Measurements from ENCODE around the gene PHRF1. TPM values are rescaled to one million over a fixed set of nuclear protein-coding genes. Genes with fewer than 3 reads are reported as not detected.

Gene PHRF1
- total and polyA plus RNA-seq, 9 of the 15 experiments (the other 6 are each of a cell fraction or from before 2014, with no cell fraction given), result 0.07 to 37.2 (median 7.7) TPM

GRCh38 chr11:579830-580601 lies 3.7 kb downstream of the PHRF1 start:
- peaks cover 88% of the 10 kb centered on the region for H3K79me2 ChIP-seq (ENCODE audit: control insufficient read depth, insufficient read depth, low read length)
- peaks cover 20% of the 10 kb centered on the region for H3K9me1 ChIP-seq (ENCODE audit: control insufficient read depth, insufficient read depth, low read length)
- DNase-seq (ENCODE audit: extremely low read depth in 1 of 4, low spot score in 3 of 4), result peak in 1 of 4 experiments; percentile 14
- in situ Hi-C loops (cut with MboI), result no loop called here
- intact Hi-C loops (cut with micrococcal nuclease), result no loop called here
- H3K4me3 ChIP-seq, result no peak overlapping the region
- no peaks in the 10 kb centered on the region for H3K27me3 ChIP-seq (ENCODE audit: control insufficient read depth in 2 of 2, insufficient read depth in 2 of 2, low read length in 2 of 2)
- no TSS peak for BruUV-seq (replicated peaks)
- H3K27ac ChIP-seq (ENCODE audit: extremely low read depth, low read depth, low read length), result no peak overlapping the region; the same call in 2 of the 3 replicates
- POLR2A ChIA-PET, result interaction anchor here (0.8 to 1.6 kb wide), 2 partner anchors 11 to 124 kb away, joined by 3 to 5 read pairs; no protein-coding TSS in a partner anchor
- H3K9ac ChIP-seq (ENCODE audit: insufficient read depth in 1 of 2, low read depth in 2 of 2, low read length in 2 of 2), result peak overlapping the region; percentile 7 to 91; a peak in 3 of 4 replicates
- peaks cover 32 to 56% of the 10 kb centered on the region in 2 experiments for H3K4me1 ChIP-seq (replicated peaks in 1 of 2; ENCODE audit: control insufficient read depth in 2 of 2, insufficient read depth in 2 of 2, low read length in 2 of 2)
- ATAC-seq, result no peak
- H4K20me1 ChIP-seq (replicated peaks; ENCODE audit: control insufficient read depth, insufficient read depth, low read length), result peaks cover 48% of the 10 kb centered on the region
- WGBS (ENCODE audit: insufficient coverage, low coverage, missing lambda C conversion rate), result 59% methylated on average over 19 of the region's 20 CpGs
- FAIRE-seq, result no peak
- peak overlapping the region; percentile 46; the same call in 1 of the 2 replicates for H3K4me2 ChIP-seq (ENCODE audit: insufficient read depth, low read length)
- no peaks in the 10 kb centered on the region for H3K9me3 ChIP-seq (replicated peaks; ENCODE audit: control insufficient read depth, insufficient read depth, low read depth, low read length)
- peaks cover 68% of the 10 kb centered on the region; the same call in 2 of the 3 replicates for H3K36me3 ChIP-seq (ENCODE audit: control insufficient read depth, insufficient read depth, low read length)
- CTCF ChIA-PET (ENCODE audit: low intra/inter-chr PET ratio), result no interaction called here
- no peak overlapping the region for H2AFZ ChIP-seq (ENCODE audit: low read depth, low read length)
- TF ChIP-seq ZNF274 (IDR thresholded peaks at IDR 0.05; ENCODE audit: borderline replicate concordance, low read depth, low read length), result no peak
- no peak for TF ChIP-seq ZNF165 (CRISPR knock-in tag; IDR thresholded peaks at IDR 0.05; ENCODE audit: borderline replicate concordance)
- TF ChIP-seq POLR2B (IDR thresholded peaks at IDR 0.05; ENCODE audit: low read depth, partially characterized antibody), result no peak
- no peak for TF ChIP-seq YY1 (IDR thresholded peaks at IDR 0.05; ENCODE audit: borderline replicate concordance in 1 of 3, control insufficient read depth in 1 of 3, extremely low read depth in 1 of 3, insufficient read depth in 3 of 3, insufficient read length in 1 of 3, insufficient replicate concordance in 2 of 3, low read depth in 1 of 3, low read length in 2 of 3)
- no peak for TF ChIP-seq MEF2A (IDR thresholded peaks at IDR 0.05; ENCODE audit: control insufficient read depth, low read depth, low read length)
- TF ChIP-seq HLTF (IDR thresholded peaks at IDR 0.05), result no peak
- TF ChIP-seq THRAP3 (IDR thresholded peaks at IDR 0.05; ENCODE audit: borderline replicate concordance), result no peak
- no peak for TF ChIP-seq PHF8 (IDR thresholded peaks at IDR 0.05; ENCODE audit: borderline replicate concordance, low read length)
- TF ChIP-seq MAFK (IDR thresholded peaks at IDR 0.05; ENCODE audit: low read length), result no peak
- no peak for TF ChIP-seq TARDBP (IDR thresholded peaks at IDR 0.05)
- TF ChIP-seq ESRRA (IDR thresholded peaks at IDR 0.05; ENCODE audit: borderline replicate concordance, low read depth), result no peak
- TF ChIP-seq, protein P1, sequence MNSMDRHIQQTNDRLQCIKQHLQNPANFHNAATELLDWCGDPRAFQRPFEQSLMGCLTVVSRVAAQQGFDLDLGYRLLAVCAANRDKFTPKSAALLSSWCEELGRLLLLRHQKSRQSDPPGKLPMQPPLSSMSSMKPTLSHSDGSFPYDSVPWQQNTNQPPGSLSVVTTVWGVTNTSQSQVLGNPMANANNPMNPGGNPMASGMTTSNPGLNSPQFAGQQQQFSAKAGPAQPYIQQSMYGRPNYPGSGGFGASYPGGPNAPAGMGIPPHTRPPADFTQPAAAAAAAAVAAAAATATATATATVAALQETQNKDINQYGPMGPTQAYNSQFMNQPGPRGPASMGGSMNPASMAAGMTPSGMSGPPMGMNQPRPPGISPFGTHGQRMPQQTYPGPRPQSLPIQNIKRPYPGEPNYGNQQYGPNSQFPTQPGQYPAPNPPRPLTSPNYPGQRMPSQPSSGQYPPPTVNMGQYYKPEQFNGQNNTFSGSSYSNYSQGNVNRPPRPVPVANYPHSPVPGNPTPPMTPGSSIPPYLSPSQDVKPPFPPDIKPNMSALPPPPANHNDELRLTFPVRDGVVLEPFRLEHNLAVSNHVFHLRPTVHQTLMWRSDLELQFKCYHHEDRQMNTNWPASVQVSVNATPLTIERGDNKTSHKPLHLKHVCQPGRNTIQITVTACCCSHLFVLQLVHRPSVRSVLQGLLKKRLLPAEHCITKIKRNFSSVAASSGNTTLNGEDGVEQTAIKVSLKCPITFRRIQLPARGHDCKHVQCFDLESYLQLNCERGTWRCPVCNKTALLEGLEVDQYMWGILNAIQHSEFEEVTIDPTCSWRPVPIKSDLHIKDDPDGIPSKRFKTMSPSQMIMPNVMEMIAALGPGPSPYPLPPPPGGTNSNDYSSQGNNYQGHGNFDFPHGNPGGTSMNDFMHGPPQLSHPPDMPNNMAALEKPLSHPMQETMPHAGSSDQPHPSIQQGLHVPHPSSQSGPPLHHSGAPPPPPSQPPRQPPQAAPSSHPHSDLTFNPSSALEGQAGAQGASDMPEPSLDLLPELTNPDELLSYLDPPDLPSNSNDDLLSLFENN (IDR thresholded peaks at IDR 0.05; ENCODE audit: low read depth in 2 of 2, low read length in 2 of 2), result no peak
- TF ChIP-seq HCFC1 (IDR thresholded peaks at IDR 0.05; ENCODE audit: low read depth, low read length), result no peak
- TF ChIP-seq BRD9 (IDR thresholded peaks at IDR 0.05; ENCODE audit: low read depth, partially characterized antibody), result no peak
- no peak for TF ChIP-seq FOXM1 (IDR thresholded peaks at IDR 0.05; ENCODE audit: low read depth)
- TF ChIP-seq FOXM1 (CRISPR knock-in tag; IDR thresholded peaks at IDR 0.05; ENCODE audit: low read depth), result no peak
- no peak for TF ChIP-seq RBM39 (optimal IDR thresholded peaks at IDR 0.05; ENCODE audit: low read depth, low read length)
- TF ChIP-seq JUN (IDR thresholded peaks at IDR 0.05; ENCODE audit: borderline replicate concordance, low read depth, low read length), result no peak
- TF ChIP-seq JUN (CRISPR knock-in tag; IDR thresholded peaks at IDR 0.05; ENCODE audit: borderline replicate concordance), result 0 out of 2 replicates have a peak, but pooled peaks have one; percentile 46

Measured in K562 (cell line).